HEK293 (cell line): ENCODE measurements around the gene CSF2RB.

Experiments used
- WT1 ChIP-seq: fragments of 450-650 bp; formaldehyde crosslinking; IDR thresholded peaks from 2 replicates; pipeline ENCODE4 v1.5.1; 2016; ENCODE audit warnings: missing biosample characterization, missing genetic modification characterization
- ZBTB1 ChIP-seq: fragments of 450-650 bp; formaldehyde crosslinking; IDR thresholded peaks from 2 replicates; pipeline ENCODE4 v1.5.1; 2016; ENCODE audit warnings: missing biosample characterization, missing genetic modification characterization
- ZNF138 ChIP-seq: fragments of 450-650 bp; formaldehyde crosslinking; IDR thresholded peaks from 2 replicates; pipeline ENCODE4 v1.5.1; 2016; ENCODE audit warnings: missing biosample characterization, missing genetic modification characterization, borderline replicate concordance
- ZNF433 ChIP-seq: fragments of 450-650 bp; formaldehyde crosslinking; IDR thresholded peaks from 2 replicates; pipeline ENCODE4 v1.5.1; 2016; ENCODE audit warnings: missing biosample characterization, missing genetic modification characterization, low read depth
- ZNF473 ChIP-seq: fragments of 450-650 bp; formaldehyde crosslinking; IDR thresholded peaks from 2 replicates; pipeline ENCODE4 v1.5.1; 2017; ENCODE audit warnings: missing biosample characterization, missing genetic modification characterization
- TF ChIP-seq, protein P1 (sequence below): fragments of 450-650 bp; formaldehyde crosslinking; IDR thresholded peaks from 2 replicates; pipeline ENCODE4 v1.5.1; 2016; ENCODE audit warnings: missing biosample characterization, missing genetic modification characterization

DNA sequence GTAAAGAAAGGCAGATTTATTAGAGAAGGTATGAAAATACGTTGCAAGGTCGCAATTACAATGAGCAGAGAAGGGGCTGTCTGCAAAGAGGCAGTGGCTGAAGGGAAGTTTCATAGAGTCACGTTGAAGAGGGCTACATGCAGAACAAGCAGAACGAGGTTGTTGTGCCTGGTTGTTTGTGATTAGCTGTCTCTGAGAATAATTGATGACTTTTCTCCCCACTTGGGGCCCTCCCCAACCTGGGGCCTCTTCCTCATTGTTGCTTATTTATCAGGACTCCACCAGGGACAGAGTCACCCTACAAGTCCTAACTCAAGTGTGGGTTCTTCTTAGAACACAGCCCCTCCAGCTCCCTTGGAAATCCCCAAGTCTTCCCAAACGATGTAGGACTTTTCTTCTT lies 29.1 kb downstream of the CSF2RB start:
- TF ChIP-seq, protein P1, sequence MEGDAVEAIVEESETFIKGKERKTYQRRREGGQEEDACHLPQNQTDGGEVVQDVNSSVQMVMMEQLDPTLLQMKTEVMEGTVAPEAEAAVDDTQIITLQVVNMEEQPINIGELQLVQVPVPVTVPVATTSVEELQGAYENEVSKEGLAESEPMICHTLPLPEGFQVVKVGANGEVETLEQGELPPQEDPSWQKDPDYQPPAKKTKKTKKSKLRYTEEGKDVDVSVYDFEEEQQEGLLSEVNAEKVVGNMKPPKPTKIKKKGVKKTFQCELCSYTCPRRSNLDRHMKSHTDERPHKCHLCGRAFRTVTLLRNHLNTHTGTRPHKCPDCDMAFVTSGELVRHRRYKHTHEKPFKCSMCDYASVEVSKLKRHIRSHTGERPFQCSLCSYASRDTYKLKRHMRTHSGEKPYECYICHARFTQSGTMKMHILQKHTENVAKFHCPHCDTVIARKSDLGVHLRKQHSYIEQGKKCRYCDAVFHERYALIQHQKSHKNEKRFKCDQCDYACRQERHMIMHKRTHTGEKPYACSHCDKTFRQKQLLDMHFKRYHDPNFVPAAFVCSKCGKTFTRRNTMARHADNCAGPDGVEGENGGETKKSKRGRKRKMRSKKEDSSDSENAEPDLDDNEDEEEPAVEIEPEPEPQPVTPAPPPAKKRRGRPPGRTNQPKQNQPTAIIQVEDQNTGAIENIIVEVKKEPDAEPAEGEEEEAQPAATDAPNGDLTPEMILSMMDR (tag by site-specific recombination), result no peak
- no peak for TF ChIP-seq ZNF473 (tag by site-specific recombination)
- no peak for TF ChIP-seq ZBTB1 (tag by site-specific recombination)
- TF ChIP-seq ZNF433 (tag by site-specific recombination), result no peak
- TF ChIP-seq ZNF138 (tag by site-specific recombination), result no peak
- TF ChIP-seq WT1 (tag by site-specific recombination), result no peak
